HG02623 (cell line): ENCODE measurements around the gene CHAF1A.
A peak's percentile ranks its signal among the peaks of the same experiment; 100 is the strongest.

Source experiments
- ATAC-seq: cut with Tn5 transposase; IDR thresholded peaks from one replicate; pipeline ENCODE4 v1.9.1; 2021; ENCODE audit warnings: moderate library complexity; ENCODE audit not compliant: unreplicated experiment

Gene CHAF1A

DNA sequence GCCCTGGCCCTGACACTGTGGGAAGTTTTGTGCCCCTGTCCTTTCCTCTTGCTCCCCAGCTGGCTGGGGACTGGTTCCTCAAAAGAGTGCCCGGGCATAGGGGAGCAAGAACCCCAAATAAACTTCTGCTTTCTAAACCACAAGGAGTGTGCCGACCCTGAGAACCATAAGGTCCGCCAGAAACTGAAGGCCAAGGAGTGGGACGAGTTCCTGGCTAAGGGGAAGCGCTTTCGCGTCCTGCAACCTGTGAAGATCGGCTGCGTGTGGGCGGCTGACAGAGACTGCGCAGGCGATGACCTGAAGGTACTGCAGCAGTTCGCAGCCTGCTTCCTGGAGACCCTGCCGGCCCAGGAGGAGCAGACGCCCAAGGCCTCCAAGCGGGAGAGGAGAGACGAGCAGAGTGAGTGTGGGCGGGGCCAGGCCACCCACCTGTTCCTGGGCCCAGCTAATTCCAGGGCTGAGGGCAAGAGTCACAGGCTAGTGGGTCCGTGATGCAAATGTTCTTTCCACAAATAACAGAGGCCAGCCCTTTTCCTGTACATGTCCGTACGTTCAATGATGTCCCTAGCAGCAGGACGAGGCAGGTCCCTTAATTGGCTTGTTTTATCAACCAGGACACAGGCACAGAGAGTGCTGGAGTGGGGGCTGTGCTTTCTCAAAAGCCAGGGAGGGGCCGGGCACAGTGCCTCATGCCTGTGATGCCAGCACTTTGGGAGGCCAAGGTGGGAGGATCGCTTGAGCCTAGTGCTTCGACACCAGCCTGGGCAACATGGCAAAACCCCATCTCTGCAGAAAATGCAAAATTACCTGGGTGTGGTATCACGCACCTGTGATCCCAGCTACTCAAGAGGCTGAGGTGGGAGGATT, 29.6 kb downstream of the CHAF1A start:
- ATAC-seq = peak; percentile 41

DNA sequence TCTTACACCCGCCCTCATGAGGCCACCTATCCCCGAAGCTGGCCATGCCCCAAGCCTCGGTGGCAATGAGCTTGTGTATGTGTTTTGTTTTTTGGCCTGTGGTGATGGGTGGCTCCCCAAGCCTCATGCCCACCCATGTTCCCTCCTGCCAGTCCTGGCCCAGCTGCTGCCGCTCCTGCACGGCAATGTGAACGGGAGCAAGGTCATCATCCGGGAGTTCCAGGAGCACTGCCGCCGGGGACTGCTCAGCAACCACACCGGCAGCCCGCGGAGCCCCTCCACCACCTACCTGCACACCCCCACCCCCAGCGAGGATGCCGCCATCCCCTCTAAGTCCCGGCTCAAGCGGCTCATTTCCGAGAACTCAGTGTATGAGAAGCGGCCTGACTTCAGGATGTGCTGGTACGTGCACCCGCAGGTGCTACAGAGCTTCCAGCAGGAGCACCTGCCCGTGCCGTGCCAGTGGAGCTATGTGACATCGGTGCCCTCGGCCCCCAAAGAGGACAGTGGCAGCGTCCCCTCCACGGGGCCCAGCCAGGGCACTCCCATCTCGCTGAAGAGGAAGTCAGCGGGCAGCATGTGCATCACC, 30.6 kb downstream of the CHAF1A start:
- no peak for ATAC-seq

DNA sequence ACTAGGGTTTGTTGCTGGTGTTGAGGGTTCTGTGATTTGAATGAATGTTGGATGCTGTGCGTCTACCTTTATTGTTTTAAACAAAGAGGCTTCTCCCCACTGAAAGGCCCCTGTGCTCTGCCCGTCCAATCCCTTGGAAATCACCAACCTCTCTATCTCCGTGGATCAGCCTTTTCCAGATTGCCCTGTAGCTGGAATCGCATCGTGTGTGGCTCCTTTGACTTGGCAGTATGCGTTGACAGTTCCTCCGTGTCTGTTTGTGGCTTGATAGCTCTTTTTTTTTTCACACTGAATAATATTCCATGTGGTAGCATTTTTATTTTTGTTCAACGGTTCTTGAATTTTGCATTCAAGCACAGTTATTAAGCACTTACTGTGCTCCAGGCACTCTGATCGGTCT, 32.0 kb downstream of the CHAF1A start:
- ATAC-seq = no peak

DNA sequence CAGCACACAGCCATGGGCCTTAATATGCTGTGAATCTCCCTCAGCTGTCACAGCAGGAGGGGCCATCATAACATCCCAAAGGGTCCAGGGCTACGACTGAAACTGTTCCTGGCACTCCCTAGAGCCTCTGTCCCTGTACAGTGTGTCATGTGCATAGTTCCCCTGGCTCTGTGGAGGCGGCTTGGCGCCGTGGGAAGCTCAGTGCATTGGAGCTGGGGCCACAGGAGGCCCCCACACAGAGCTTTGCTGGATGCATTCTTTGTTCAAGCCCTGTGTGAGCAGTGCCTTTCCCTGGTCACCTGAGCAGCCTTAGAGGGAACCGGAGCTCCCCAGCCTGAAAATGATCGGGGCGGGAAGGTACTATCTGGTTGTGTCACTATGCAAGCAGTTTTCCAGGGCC, 33.8 kb downstream of the CHAF1A start:
- ATAC-seq = no peak

DNA sequence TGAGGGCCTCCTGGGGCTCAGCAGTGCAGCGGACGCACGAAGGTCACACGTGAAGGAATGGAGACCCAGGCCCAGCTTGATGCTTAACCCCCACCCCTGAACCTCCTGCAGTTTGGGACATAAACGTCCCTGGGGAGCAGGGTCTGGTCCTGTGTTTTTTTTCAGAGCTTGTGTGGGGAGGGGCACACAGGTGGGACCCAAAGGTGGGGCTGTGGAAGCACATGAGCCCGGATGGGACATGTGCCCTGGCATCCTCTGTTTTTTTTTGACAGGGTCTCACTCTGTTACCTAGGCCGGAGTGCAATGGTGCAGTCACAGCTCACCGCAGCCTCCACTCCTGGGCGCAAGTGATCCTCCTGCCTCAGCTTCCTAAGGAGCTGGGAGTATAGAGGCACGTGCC, 34.7 kb downstream of the CHAF1A start:
- ATAC-seq = no peak

DNA sequence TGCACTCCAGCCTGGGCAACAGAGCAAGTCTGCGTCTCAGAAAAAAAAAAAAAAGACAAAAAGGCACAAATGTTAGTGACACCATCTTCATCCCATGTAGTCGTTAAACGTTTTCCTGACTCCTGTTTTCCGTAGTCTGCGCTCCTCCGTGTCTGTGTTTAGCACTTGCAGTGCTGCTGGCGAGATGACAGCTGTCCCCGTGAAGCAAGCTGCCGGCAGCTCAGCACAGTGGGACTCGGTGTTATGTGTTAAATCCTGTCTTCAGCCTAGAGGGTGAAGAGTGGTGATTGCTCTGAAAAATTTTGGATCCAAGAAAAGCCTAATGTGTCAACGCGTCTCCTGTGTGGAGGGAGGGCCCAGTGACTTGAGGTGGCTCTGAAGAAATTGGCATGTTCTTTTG, 36.8 kb downstream of the CHAF1A start:
- ATAC-seq = no peak

DNA sequence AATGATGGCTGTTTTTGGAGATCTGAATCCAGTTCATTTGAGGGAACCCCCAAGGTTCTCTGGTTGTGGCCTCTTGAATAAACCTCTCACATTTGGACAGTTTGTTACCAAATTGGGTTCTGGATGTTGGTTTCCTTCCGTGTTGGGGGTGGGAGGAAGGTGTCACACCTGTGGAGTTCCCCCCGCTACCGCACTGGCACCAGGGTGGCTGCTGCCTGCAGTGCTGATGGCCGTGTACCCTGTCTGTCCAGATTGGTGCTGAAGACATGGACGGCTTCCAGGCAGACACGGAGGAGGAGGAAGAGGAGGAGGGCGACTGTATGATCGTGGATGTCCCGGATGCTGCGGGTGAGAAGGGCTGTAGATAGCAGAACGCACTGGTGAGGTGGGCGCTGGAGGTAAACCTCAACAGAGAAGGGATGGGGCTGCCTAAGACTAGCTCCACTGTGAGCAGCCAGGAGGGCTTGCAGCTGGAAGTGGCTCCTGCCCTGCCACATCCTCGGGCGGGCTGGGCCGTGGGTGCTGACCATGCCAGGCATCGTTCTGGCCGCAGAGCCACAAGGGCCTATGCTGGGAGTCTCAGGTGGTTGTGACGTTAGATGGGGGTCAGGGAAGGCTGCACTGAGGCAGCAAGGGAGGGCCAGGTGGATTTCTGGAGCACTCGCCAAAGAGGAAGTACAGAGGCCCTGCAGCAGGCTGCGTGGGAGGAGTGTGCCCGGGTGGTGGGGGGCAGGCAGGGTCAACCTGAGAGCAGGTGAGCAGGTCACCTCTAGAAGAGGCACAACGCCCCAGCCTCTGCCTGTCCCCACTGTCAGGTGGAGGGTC, 39.8 kb downstream of the CHAF1A start:
- no peak for ATAC-seq

DNA sequence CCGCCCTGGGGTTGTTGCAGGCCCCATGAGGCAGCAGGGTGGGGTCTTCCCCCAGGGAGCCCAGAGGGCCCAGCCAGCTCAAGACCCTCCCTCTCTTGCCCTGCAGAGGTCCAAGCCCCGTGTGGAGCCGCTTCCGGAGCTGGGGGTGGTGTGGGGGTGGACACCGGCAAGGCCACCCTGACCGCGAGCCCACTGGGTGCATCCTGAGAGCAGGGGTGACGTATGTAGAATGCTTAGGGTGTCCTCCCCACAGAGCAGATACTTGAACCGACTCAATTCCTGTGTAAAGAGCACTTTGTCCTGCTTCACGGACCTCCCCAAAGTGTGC, 40.3 kb downstream of the CHAF1A start:
- ATAC-seq = no peak

DNA sequence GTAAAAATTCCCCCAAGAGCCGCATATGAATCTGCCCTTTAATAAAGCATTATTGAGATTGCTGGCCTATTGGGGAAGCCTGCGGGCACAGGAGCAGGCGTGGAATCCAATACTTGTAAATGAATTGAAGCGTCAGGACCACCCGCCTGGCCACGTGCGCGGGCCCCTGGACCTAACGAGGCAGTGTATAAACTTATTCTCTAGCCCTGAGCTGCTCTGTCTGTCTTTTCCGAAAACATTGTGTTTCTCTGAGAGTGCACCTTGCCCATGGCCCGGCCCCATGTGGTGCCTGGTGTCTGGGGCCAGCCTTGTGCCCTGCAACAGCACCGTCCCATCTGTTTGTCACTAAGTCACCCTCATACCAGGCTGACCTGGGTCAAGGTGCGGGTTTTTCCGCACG, 40.7 kb downstream of the CHAF1A start:
- ATAC-seq = no peak

DNA sequence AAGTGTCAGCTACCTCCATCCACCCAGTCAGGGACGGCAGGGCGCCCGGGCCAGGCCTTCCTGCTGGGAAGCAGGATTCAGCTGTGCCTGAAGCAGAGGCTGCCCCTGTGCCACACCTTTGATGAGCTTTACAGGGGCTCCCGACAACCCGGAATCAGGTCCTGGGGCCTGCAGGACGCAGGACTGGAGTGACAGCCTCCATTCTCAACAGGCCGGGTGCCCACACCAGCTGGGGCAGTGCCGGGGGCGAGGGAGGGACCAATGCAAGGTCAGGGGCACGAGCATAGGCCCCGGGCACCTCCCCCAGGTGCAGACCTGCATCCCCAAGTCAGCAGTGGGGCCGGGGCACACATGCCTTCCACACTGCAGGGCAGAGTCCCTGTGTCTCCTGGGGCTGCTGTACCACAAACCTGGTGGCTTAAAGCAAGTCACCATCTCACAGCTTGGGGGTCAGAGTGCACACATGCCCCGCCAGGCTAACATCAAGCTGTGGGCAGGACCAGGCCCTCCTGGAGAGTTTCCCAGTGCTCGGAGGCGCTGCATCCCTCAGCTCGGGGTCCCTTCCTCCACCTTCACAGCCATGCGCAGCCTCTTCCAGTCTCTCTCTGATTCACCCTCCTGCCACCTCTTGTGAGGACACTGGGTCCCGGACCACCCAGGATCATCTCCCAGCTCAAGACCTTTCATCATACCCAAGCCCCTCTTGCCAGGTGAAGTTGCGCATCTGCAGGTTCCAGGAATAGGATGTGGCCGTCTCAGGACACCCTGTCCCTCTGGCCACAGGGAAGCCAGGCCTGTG, 41.7 kb downstream of the CHAF1A start:
- ATAC-seq = no peak

DNA sequence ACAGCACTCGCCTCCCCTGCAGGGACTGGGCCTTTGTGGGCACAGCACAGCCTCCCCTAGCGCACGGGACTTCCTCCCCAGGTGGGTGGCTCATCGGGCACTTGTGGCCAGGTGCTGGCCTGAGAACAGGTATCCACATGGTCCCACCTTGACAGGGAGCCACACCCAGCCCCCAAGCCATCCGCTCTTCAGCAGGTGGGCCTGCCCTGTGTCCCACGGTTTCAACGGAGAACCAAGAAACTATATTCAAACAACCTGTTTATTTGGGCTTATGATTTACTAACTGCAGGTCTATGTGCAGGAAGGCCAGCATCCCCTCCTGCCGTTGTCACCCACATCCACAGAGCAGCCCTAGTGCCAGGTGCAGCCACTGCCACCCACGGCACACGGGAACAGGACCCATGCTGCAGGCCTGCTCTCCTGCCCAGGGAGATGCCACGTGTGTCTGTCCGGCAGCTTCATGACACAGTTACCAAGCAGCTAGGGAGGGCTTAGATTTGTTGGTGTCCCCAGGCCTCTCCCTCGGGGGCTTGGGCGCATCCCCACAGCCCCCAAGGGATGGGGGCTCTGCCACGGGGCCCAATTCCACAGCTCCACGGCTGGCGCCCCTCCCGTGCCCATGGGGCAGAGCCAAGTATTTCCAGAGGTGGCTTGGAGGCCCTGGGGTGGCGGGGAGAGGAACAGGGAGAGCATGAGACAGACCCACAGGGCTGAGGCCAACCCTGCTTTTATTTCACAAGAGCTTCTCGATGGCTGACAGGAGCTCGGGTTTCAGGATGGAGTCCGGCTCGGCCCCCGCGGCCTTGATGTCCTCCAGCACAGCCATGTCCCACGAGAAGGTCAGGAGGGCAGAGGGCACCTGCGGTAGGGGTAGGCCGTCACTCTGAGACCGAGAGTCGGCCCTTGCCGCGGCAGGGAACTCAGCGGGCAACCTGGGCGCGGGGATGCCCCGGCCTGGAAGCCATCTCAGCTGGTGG, 42.6 kb downstream of the CHAF1A start:
- no peak for ATAC-seq

DNA sequence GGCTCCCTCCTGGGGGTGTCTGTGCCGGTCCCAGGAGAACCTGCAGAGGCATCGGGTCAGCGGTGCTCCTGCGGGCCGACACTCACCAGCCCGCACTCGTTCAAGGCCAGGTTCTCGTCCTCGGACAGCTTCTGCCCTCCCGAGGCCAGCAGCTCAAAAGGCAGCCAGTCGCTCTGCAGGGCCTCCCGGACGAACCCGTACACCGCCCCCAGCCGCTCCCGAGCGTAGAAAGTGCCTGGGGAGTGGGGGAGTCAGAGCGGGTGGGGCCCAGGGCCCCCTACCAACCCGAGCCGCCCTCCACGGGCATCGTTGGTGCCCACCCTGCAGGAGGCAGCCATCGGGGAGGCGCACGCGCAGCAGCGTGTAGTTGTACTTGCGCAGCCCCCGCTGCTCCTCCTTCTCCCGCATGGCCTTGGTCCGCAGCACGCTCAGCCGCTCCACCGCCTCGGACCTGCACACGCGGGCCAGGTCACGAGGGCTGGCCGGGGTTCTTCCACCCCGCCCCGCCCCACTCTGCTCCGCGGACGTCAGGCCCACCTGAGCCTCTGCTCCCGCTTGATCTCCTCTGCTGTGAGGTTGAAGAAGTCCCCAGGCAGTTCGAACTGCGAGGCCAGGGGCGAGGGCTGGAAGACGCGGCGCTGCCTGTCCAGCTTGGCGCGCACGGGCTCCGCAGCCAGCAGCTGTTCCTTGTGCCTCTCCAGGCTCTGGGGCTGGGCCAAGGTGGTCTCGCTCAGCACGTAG, 43.7 kb downstream of the CHAF1A start:
- ATAC-seq = no peak

DNA sequence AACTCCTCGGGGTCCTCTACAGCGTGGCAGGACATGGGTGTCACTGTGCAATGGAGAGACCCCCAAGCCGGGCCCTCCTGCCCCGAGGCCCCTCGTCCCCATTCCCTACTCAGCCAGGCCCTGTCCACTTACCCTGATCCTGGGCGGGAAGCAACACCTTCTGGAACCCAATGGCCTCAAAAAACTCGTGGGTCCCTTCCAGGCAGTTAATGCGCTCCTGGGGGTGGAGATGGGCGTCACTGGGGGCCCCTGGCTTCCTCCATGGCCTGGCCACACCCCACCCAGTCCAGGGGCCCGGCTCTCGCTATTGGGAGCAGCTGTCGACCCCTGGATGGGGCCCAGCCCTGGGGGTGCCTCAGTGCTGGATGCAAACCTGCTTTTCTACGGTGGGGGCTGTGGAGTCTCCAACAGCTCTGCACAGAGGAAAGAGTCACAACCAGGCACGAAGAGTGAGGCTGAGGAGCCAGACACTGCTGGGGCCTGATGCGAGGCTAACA, 44.3 kb downstream of the CHAF1A start:
- no peak for ATAC-seq

DNA sequence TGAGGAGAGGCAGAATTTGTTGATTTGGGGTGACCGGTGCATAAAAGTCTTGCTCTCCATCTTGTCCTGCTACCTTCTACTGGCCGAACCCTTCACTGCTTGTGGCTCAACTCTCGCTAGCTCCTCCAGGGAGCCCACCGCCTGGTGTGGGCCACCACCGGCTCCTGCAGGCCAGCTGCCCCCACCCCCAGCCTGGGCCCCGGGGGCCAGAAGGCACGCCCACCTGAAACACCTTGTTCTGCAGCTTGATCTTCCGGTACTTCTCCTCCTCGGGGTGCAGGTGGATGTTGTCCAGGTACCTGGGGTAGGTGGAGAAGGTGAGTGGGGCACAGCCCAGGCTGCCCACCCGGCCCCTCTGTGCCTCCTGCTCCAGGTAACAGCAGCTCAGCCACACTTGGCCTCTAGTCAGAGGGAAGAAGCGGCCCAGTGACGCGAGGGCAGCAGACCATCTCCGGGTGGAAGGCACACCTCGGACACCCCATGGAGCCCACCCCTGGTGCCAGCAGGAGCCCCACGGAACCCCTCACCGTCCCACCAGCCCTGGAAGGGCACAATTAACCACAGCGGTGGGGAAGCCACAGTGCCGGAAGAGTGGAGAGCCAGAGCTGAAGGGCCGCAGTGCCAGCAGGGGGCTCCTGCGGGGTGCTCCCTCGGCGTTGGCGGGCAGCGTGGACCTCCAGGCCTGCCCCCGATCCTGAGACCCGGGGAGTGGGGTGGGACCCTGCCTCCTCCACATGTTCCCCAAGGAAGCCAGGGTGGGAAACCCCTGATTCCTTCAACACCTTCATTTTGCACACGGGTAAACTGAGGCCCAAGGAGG, 45.1 kb downstream of the CHAF1A start:
- no peak for ATAC-seq

DNA sequence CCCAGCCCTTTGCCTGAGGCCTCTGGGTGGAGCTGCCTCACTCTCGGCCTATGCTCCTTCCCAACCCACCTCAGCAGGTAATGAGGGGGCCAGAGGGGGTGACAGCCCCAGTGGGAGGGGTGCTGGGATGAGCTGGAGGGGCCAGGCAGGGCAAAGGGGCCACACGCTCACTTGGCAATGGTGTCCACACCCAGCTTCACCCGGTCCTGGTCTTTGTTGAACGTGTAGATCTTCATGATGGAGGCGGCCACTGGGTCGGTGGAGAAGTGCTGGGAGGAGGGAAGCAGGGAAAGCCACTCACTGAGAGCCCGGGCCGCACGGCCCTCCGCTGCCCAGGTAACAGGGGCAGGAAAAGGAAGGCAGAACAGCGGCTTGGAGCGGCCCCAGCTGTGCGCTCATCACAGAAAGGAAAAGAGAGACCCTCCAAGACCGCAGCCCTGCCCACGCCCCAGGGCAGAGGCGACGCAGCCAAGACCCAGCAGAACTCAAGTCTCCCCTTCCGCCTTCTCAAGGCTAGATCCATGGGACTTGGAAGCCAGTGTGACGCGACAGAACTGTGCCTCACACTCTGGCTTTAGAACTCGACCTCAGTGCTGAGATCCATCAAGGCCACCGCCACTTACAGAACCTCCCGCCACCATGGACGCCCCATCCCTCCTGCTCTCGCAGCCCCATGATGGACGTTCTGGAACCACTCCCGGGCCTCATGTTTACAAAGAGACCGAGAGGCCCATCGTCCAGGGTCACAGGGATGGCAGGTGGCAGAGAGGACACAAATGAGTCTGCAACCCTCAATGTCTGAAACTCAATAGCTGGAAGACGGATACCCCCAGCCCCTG, 45.9 kb downstream of the CHAF1A start:
- no peak for ATAC-seq

DNA sequence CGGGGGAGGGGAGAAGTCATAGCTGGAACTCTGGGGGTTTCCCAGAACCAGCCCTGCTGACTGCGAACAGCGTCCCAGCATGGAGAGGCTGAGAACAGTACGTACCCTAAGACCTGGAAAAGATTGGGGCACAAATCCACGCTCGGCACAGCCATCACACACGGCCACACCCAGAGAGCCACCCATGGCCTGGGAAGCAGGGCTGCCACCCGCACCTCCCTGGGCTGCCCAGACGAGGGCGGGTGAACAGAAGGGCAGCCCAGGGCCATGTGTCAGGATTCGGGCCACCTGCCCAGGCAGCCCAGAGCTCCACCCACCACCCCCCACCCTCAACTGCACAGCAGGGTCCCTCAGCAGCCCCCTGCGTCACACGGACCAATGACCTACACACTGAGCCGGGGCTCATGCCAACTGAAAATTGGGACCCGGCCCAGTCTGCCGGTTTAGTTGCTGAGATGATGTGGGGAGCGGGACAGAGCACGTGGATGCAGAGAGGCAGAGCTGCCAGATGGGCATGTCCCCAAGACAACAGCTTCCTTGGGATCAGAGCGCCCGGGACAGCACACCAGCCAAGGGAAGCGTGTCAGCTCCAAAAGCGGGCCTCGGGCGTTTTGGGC, 46.7 kb downstream of the CHAF1A start:
- ATAC-seq = no peak

DNA sequence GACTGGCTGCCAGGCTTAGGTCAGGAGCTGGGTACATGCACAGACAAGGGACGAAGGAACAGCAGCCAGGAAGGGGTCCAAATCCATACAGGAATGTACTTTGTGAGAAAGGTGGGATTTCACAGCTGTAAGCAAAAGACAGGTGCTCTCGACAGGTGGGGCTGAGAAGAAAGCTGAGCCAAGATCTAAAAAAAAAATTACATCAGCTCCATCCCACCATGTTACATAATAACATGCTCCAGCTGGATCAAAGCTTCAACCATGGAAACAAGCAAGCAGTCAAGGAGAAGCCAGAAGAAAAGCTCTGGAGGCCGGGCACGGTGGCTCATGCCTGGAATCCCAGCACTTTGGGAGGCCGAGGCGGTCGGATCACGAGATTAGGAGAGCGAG, 47.2 kb downstream of the CHAF1A start:
- no peak for ATAC-seq
